Suprapubic skin (tissue), 4 donors: Measurements from ENCODE around the gene SLC48A1.

Source experiments
- POLR2A ChIP-seq, 2 donors: fragments of 450-650 bp; IDR thresholded peaks; one replicate each; pipeline ENCODE4 v1.6.1; 2017; ENCODE audit warnings: antibody characterized with exemption in 2 of 2, mild to moderate bottlenecking in 2 of 2, moderate library complexity in 2 of 2
- POLR2AphosphoS5 ChIP-seq, 3 donors: sonication (generic); formaldehyde crosslinking; IDR thresholded peaks; one replicate each; pipeline ENCODE4 v1.6.1; 2017; ENCODE audit warnings: antibody characterized with exemption in 3 of 3
- TF ChIP-seq, protein P1 (sequence below), 2 donors: fragments of 200-600 bp in 1 of 2; fragments of 450-650 bp in 1 of 2; sonication (generic) in 1 of 2; IDR thresholded peaks; one replicate each; pipeline ENCODE4 v1.5.1; 2016 to 2019; ENCODE audit warnings: antibody characterized with exemption in 2 of 2, mild to moderate bottlenecking in 1 of 2, moderate library complexity in 1 of 2

DNA sequence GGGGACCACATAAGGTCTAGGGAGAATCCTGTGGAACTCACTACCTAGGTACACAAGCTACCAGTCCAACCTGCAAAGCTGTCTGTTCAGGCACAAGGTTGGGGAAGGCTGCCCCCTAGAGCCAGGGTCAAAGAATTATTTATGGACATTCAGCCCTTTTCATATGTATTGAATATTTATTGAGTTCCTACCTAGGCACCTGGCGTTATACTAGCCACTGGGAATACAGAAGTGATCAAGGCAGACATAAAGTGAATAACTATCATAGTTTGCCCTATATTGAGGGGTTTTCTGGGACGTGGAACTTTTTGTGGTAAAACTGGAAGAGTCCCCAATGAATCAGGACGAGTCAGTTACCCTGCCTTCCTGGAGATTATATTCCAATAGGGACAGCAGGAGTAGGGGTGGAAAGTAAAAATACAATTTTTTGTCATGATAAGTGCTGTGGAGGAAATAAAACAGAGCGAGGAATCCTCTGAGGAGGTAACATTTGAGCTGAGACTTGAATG, 5.8 kb upstream of the SLC48A1 start:
- TF ChIP-seq POLR2AphosphoS5 (IDR thresholded peaks at IDR 0.05) (no peak), POLR2A (IDR thresholded peaks at IDR 0.05) (no peak)
- TF ChIP-seq, protein P1, sequence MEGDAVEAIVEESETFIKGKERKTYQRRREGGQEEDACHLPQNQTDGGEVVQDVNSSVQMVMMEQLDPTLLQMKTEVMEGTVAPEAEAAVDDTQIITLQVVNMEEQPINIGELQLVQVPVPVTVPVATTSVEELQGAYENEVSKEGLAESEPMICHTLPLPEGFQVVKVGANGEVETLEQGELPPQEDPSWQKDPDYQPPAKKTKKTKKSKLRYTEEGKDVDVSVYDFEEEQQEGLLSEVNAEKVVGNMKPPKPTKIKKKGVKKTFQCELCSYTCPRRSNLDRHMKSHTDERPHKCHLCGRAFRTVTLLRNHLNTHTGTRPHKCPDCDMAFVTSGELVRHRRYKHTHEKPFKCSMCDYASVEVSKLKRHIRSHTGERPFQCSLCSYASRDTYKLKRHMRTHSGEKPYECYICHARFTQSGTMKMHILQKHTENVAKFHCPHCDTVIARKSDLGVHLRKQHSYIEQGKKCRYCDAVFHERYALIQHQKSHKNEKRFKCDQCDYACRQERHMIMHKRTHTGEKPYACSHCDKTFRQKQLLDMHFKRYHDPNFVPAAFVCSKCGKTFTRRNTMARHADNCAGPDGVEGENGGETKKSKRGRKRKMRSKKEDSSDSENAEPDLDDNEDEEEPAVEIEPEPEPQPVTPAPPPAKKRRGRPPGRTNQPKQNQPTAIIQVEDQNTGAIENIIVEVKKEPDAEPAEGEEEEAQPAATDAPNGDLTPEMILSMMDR (IDR thresholded peaks at IDR 0.05) = peak in 1 of 2 donors; percentile 52
